K562 (cell line): ENCODE data around the gene EGFL7.
A peak's percentile ranks its signal among the peaks of the same experiment; 100 is the strongest.

Experiments
- CBX2 ChIP-seq: fragments of 200-600 bp; sonication (generic); IDR thresholded peaks from one replicate; pipeline ENCODE4 v1.6.1; 2012; ENCODE audit warnings: mild to moderate bottlenecking, low read length, inconsistent platforms; ENCODE audit not compliant: insufficient read depth, poor library complexity, severe bottlenecking
- CTCF ChIP-seq, 3 experiments: IDR thresholded peaks in 2 of 3; conservative IDR thresholded peaks in 1 of 3; 2 replicates each; pipeline ENCODE4 v1.5.1; 2011 to 2012; ENCODE audit warnings: low read length in 3 of 3, mild to moderate bottlenecking in 3 of 3, control low read depth in 2 of 3, improper control_type of control experiment in 1 of 3, inconsistent platforms in 1 of 3, low read depth in 1 of 3, mixed read lengths in 1 of 3, moderate library complexity in 1 of 3; ENCODE audit not compliant: insufficient read depth in 2 of 3
- MAFK ChIP-seq: IDR thresholded peaks from 2 replicates; pipeline ENCODE4 v1.6.1; 2011; ENCODE audit warnings: low read length, improper control_type of control experiment
- MAX ChIP-seq: sonication (generic); formaldehyde crosslinking; IDR thresholded peaks from 2 replicates; pipeline ENCODE4 v1.9.0; 2022; ENCODE audit warnings: mild to moderate bottlenecking, missing genetic modification reagents
- POLR2A ChIP-seq: fragments of 450-650 bp; conservative IDR thresholded peaks from 2 replicates; pipeline ENCODE4 v1.6.1; 2016
- RBM22 ChIP-seq: fragments of 200-400 bp; formaldehyde crosslinking; IDR thresholded peaks from 2 replicates; pipeline ENCODE4 v1.6.1; 2018; ENCODE audit warnings: low read length, low read depth; ENCODE audit not compliant: poor library complexity, severe bottlenecking
- SREBF1 ChIP-seq: fragments of 150-350 bp; IDR thresholded peaks from 2 replicates; pipeline ENCODE4 v1.6.1; 2014; ENCODE audit warnings: antibody characterized with exemption, low read depth, low read length, borderline replicate concordance
- SREBF2 ChIP-seq: sonication (generic); formaldehyde crosslinking; IDR thresholded peaks from 2 replicates; pipeline ENCODE4 v1.4.0; 2020; ENCODE audit warnings: mild to moderate bottlenecking, missing genetic modification reagents
- TAF1 ChIP-seq: IDR thresholded peaks from 2 replicates; pipeline ENCODE4 v1.6.1; 2011; ENCODE audit warnings: mild to moderate bottlenecking, low read length, moderate library complexity; ENCODE audit not compliant: insufficient read depth, control insufficient read depth, severe bottlenecking; ENCODE audit errors: extremely low read depth
- TEAD4 ChIP-seq, 2 experiments: sonication (generic) in 1 of 2; formaldehyde crosslinking in 1 of 2; IDR thresholded peaks; 2 replicates each; pipeline versions ENCODE4 v1.6.1 to v1.8.0; 2012 to 2022; ENCODE audit warnings: borderline replicate concordance in 1 of 2, inconsistent platforms in 1 of 2, low read length in 1 of 2, mild to moderate bottlenecking in 1 of 2, missing genetic modification reagents in 1 of 2
- ZNF146 ChIP-seq: IDR thresholded peaks from one replicate; pipeline ENCODE4 v1.6.1; 2018; ENCODE audit warnings: missing compliant biosample characterization; ENCODE audit not compliant: unreplicated experiment
- TF ChIP-seq, protein P1 (sequence below): fragments of 150-350 bp; conservative IDR thresholded peaks from 2 replicates; pipeline ENCODE4 v1.6.1; 2014; ENCODE audit warnings: low read length
- TF ChIP-seq, protein P2 (sequence below), 3 experiments: fragments of 200-800 bp in 1 of 3; fragments of 250-450 bp in 1 of 3; fragments of 450-650 bp in 1 of 3; sonication (Bioruptor Pico) in 1 of 3; sonication (Bioruptor generic) in 1 of 3; formaldehyde crosslinking in 1 of 3; IDR thresholded peaks; 2 replicates each; pipeline versions ENCODE4 v1.6.1 to v1.8.0; 2016 to 2022; ENCODE audit warnings: mild to moderate bottlenecking in 2 of 3, missing genetic modification characterization in 2 of 3, missing compliant biosample characterization in 1 of 3, moderate library complexity in 1 of 3

DNA sequence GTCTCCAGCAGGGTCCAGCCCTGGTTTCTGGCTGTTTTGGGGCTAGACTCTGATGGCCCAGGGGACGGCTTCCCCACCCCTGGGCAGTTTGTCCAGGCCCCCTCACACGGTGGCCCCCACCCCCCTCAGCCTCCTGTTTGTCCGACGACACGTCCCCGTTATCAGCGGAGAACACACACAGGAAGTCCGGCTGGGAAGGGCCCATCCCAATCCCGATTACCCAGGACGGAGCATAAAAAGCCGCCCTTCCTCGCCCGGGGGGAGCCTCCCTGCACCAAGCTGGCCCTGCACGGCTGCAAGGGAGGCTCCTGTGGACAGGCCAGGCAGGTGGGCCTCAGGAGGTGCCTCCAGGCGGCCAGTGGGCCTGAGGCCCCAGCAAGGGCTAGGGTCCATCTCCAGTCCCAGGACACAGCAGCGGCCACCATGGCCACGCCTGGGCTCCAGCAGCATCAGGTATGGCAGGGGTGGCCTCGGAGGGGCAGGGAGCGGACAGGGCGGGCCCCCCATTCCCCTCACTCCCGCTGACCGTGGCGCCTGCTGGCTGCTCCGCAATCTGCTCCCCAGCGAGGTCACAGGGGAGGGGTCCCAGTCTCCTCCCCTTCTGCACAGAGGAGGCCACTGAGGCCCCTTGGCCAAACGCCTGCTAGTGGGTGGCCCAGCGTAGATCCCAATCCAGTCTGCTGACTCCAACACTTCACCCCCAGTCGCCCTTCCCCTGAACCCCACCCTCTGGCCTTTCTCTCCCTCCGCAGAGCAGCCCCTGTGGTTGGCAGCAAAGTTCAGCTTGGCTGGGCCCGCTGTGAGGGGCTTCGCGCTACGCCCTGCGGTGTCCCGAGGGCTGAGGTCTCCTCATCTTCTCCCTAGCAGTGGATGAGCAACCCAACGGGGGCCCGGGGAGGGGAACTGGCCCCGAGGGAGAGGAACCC, at the start of gene EGFL7:
- peak; percentile 81 for TF ChIP-seq RBM22
- TF ChIP-seq TAF1 = peak; percentile 58
- TF ChIP-seq MAFK = no peak
- TF ChIP-seq, protein P1, sequence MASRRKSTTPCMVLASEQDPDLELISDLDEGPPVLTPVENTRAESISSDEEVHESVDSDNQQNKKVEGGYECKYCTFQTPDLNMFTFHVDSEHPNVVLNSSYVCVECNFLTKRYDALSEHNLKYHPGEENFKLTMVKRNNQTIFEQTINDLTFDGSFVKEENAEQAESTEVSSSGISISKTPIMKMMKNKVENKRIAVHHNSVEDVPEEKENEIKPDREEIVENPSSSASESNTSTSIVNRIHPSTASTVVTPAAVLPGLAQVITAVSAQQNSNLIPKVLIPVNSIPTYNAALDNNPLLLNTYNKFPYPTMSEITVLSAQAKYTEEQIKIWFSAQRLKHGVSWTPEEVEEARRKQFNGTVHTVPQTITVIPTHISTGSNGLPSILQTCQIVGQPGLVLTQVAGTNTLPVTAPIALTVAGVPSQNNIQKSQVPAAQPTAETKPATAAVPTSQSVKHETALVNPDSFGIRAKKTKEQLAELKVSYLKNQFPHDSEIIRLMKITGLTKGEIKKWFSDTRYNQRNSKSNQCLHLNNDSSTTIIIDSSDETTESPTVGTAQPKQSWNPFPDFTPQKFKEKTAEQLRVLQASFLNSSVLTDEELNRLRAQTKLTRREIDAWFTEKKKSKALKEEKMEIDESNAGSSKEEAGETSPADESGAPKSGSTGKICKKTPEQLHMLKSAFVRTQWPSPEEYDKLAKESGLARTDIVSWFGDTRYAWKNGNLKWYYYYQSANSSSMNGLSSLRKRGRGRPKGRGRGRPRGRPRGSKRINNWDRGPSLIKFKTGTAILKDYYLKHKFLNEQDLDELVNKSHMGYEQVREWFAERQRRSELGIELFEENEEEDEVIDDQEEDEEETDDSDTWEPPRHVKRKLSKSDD = 0 out of 2 replicates have a peak, but pooled peaks have one; percentile 35
- no peak for TF ChIP-seq MAX (CRISPR knock-in tag)
- no peak for TF ChIP-seq SREBF1
- TF ChIP-seq SREBF2 = no peak
- peak; percentile 78 for TF ChIP-seq TEAD4 (IDR thresholded peaks at IDR 0.05; ENCODE audit: low read length)
- TF ChIP-seq TEAD4 (CRISPR knock-in tag; IDR thresholded peaks at IDR 0.05; ENCODE audit: borderline replicate concordance) = no peak
- TF ChIP-seq ZNF146 = peak; percentile 20
- TF ChIP-seq POLR2A = peak; percentile 99
- no peak for TF ChIP-seq CBX2
- TF ChIP-seq, protein P2, sequence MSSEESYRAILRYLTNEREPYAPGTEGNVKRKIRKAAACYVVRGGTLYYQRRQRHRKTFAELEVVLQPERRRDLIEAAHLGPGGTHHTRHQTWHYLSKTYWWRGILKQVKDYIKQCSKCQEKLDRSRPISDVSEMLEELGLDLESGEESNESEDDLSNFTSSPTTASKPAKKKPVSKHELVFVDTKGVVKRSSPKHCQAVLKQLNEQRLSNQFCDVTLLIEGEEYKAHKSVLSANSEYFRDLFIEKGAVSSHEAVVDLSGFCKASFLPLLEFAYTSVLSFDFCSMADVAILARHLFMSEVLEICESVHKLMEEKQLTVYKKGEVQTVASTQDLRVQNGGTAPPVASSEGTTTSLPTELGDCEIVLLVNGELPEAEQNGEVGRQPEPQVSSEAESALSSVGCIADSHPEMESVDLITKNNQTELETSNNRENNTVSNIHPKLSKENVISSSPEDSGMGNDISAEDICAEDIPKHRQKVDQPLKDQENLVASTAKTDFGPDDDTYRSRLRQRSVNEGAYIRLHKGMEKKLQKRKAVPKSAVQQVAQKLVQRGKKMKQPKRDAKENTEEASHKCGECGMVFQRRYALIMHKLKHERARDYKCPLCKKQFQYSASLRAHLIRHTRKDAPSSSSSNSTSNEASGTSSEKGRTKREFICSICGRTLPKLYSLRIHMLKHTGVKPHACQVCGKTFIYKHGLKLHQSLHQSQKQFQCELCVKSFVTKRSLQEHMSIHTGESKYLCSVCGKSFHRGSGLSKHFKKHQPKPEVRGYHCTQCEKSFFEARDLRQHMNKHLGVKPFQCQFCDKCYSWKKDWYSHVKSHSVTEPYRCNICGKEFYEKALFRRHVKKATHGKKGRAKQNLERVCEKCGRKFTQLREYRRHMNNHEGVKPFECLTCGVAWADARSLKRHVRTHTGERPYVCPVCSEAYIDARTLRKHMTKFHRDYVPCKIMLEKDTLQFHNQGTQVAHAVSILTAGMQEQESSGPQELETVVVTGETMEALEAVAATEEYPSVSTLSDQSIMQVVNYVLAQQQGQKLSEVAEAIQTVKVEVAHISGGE (CRISPR knock-in tag; IDR thresholded peaks at IDR 0.05) = peak in 1 of 3 experiments; percentile 85; a peak in 2 of 6 replicates
- TF ChIP-seq CTCF (IDR thresholded peaks at IDR 0.05 in 2 of 3, conservative IDR thresholded peaks at IDR 0.05 in 1 of 3; ENCODE audit: insufficient read depth in 2 of 3, low read depth in 1 of 3, low read length in 3 of 3) = no peak
